Left forelimb (tissue), 1 donor: ENCODE results near the gene COL28A1.

ENCODE experiments used
- DNase-seq: peaks from one replicate; pipeline ENCODE4 v3.0.0-alpha.2; 2018; ENCODE audit warnings: low spot score

The COL28A1 gene

GRCh38 chr7:7535691-7536090 lies at the start of gene COL28A1:
Gene COL28A1 (minus strand): TSS chr7:7535873. CDS start chr7:7532875, 2,998 bp downstream.
- no peak for DNase-seq

- no peak for DNase-seq
These were observed 49.0 kb upstream of the COL28A1 start for GRCh38 chr7:7584653-7585052.

- no peak for DNase-seq
These were observed 48.1 kb upstream of the COL28A1 start for GRCh38 chr7:7583731-7584130.

DNA sequence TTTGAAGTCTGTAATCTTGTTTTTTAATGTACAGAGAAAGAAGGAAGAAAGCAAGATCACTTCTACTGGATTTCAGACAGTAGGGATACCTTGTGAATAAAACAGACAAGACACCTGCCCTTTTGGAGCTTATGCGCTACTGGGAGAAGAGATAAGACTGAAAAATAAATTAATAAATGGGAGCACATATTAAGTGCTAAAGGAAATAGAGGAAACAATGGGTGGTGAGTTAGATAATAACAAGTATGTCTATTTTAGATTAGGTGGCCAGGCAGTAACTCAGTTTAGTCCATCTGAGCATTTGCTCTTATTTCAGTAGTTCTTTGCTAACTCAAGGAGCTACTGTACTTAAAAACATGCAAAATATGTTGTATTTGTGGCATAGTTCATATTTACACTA lies 46.9 kb upstream of the COL28A1 start:
- no peak for DNase-seq

DNA sequence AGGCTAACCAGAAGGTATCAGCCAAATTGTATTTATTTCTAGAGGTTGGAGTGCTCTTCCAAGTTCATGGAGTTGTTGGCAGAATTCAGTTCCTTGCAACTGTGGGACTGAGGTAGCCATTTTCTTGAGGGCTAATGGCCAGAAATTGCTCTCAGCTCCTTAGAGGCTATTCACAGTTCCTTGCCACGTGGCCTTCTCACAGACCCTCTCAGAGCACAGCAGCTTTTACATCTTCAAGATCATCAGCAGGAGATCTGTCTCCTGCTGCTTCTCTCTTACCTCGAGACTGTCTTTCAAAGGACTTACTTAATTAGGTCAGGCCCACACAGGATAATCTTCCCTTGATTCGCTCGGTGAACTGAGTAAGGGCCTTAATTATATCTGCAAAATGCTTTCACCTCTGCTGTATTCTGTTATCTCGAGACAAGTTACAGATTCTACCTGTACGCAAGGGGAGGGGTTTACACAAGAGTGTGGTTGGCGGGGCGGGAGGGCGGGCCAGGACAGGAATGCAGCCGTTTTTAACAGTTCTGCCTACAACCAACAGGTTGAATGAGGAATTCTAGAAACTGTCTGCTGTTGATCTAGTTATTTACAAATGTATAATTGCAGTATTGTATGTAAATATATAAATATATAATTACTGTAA lies 46.0 kb upstream of the COL28A1 start:
- DNase-seq = no peak

DNA sequence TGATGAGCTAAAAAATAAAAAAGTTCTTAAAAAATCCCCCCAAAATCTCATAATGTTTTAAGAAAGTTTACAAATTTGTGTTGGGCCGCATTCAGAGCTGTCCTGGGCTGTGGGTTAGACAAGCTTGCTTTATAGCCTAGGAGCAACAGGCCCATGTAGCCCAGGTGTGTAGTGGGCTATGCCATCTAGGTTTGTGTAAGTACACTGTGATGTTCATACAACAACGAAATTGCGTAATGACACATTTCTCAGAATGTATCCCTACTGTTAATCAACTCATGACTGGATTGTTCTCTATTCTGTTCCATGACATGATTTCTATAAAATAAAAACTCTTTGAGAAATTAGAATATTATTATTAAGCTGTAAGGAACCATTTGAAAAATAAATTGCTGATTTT lies 44.0 kb upstream of the COL28A1 start:
- no peak for DNase-seq

- no peak for DNase-seq
These were observed 42.2 kb upstream of the COL28A1 start for GRCh38 chr7:7577888-7578287.

DNA sequence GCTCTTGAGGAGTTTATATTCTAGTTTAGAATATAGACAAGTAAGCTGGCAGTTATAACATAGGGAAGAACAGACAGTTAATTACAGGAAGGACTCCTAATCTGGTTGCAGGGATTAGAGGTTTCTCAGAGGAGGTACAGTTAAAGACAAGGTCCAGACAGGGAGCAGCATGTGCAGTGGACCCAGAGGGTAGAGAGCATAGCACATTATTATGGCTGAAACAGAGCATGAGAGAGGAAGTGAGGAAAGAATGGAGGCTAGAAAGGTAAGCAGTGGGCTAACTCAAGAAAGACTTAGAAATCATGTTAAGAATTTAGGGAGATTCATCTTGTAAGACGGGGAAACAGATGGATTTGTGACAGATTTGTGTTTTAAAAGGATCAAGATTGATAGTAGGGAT lies 40.7 kb upstream of the COL28A1 start:
- no peak for DNase-seq

DNA sequence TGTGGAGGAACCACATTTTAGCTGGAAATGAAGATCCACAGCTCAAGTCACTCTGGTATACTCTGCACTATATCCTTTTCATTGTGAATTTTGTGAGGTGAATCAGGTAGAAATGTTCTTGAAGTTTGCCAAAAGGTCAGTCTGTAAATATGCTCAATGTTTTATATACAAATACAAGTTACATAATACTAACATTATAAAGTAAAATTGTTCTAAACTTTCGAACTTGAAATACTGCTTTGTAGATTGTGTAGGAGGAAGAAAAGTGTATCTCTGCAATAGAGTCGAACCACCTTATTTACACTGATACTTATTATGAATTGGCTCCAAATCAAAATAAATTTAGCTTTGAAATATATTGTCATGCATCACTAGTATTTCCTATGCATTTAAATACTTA lies 38.0 kb upstream of the COL28A1 start:
- DNase-seq = no peak

DNA sequence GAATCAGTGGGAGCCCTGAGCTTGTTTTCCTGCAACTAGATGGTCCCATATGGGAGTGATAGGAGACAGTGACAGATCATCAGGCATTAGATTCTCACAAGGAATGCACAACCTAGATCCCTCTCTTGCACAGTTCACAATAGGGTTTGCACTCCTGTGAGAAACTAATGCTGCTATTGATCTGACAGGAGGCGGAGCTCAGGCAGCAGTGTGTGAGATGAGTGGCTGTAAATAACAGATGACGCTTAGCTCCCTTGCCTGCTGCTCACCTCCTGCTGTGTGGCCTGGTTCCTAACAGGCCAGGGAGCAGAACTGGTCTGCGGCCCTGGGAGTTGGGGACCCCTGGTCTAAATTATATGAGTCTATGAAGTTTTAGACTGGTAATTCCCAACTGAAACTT lies 34.9 kb upstream of the COL28A1 start:
- no peak for DNase-seq

DNA sequence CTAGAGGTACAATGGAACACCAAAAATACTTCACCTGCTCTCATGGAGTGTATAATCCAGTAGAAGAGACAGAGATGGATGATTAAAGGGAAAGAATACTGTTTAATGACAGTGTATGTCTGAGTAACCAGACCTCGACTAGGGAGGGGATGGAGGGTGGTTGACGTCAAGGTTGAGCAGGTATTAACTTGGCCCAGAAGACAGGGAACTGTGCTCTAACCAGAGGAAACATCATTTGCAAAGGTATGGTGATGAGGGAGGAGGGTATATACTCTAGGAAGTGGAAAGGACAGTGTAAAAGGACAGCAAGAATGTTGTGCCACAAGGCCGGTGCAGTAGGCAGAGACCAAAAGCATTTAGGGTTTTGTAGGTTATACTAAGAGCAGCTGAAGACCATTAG lies 33.9 kb upstream of the COL28A1 start:
- DNase-seq = no peak

DNA sequence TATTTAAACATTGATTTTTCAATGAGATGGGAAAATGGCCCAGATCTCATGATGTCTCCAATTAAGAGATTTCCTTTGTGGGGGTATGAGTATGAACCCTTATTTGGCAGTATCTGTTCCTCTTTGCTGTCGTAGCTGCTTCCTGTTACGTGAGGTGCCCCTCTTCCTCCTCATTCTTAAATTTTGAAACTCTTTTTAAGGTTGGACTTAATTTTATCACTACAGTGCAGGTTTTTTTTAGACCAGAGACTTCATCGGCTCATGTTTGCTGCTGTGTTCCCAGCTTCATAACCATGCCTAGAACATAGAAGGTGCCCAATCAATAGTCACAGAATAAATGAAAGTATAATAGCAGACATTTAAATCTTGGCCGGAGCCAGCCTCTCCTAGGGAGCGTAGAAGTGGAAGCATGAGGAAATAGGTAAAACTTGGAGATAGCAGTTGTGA lies 33.4 kb upstream of the COL28A1 start:
- DNase-seq = no peak

- DNase-seq = no peak
These were observed 32.9 kb upstream of the COL28A1 start for GRCh38 chr7:7568553-7568952.

DNA sequence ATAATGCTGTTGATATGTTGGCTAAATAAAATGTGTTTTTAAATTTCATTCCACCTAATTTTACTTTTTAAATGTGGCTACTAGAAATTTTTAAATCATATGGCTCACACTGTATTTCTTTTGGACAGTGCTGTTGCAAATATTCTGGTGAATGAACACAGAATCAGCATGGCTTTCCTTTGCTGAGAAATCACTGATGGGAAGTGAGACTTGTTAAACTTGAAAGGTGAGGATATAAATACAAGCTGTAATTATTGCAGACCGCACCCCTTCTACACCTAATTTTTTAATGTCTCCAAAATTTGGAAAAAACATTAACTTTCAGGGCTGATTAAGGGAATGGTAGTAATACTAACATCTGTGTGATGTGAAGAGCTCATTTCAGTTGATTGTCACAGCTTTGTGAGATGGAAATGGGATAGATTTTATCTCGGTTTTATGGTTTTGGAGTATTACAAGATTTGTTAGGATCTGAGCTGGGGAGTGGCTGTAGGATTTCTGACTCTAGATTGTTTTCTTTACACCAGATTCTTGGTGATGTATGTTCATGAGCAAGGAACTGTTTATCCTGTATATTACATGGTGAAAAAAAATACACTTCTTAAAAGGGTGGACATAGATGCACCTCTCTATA lies 32.3 kb upstream of the COL28A1 start:
- no peak for DNase-seq

DNA sequence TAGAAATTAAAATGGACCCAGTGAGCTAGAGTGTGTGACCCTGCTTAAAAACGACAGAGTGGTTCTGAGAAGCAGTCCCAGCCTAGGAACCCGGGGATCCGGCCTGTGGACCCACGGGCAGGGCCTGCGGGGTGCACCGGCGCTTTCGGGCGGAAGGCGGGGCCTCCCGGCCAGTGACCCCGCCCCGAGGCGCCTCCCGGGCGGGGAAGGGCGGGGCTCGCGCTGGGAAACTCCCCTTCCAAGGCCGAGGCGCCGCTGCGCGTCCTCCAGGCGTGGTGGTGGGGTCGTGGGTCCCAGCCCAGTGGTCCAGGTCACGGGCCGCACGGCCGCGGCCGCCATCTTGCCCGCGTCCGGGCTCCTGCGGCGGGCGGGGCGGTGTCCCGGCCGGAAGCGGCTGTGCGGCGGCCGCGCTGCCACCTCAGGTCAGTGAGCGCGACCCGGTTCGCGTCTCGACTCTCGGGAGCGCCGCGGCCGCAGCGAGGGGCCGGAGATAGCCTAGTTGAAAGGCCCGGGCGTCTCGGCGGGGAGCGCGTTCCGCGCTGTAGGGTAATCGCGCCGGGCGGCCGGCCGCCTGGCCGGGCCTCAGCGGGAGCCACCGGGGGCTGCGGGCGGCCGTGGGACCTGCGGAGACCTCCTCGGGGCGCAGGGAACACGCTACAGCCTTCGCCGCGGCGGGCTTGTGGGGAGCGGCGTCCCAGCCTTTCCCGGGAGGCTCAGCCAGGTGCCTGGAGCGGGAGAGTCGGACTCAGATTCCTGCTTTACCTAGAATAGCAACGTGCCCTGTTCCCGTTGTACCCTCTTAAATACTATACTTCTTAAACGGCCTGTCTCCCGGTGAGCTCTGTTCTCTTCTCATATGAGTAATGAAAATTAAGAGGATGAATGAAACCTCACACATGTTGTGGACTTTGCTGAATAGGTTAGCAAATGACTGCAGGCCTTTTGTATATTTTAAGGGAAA lies 31.3 kb upstream of the COL28A1 start, which contains the start of gene MIOS:
Gene MIOS, plus strand, starts transcription at position 234 of the 961 bp plus-strand sequence. CDS start 5,592 bp downstream, outside the sequence.
- DNase-seq = peak; percentile 89

DNA sequence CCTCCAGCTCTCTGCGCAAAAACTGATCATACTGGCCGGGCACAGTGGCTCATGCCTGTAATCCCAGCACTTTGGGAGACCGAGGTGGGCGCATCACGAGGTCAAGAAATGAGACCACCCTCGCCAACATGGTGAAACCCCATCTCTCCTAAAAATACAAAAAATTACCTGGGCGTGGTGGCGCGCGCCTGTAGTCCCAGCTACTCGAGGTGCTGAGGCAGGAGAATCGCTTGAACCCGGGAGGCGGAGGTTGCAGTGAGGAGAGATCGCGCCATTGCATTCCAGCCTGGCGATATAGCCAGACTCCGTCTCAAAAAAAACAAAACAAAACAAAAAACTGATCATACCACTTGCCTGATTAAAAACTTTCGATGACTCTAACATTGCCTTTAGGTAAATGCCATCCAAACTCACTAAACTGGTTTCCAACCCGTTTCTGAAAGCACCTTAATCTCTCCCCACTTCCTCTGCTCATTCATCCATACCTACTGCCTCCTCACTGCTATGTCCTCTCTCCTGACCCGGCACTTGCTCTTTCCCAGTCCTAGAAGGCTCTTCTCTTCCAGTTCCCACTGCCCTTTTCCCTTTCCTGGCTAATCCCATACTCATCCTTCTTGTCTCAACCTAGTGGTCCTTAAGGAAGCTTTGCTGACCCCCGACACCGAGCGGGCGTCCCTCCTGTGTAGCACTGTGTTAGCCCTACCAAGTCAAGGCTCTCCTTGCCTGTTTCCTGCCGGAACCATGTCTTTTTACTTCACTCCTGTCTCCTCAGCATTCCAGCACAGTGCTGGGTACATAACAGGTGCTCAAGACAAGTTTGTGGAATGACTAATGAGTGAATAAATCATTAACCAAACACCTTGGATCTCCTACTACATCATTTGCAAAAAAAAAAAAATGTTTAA lies 30.3 kb upstream of the COL28A1 start:
- no peak for DNase-seq

DNA sequence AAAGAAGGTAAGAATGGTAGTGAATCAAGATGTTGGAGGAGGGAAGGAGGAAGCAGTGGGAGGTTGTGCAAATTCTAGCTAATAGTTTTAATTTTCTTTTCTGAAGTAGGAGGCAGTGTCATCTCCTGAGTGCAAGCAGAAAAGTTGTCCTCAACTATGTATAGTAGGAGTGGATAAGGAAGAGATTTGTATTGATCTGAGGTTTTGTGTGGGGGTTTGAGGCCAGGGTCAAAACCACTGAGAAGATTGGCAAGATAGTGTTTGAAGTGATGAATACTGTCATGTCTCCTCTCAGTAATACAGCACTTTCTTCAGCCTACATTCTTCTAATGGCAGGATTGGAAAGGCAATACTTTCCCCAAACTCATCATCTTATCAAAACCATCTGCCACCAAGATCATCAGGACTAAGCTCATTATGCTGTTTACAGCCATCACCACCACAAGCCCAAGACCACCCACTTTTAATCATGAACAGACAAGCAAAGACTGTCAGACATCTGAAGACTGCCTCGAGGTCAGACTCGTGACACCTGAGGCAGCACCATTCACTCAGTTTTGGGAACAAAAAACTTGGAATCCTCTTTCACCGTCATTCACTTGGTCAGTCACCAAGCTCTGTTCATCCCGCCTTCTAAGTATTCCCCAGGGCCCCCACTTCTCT lies 29.5 kb upstream of the COL28A1 start:
- no peak for DNase-seq

GRCh38 chr7:7564323-7564780 lies 28.7 kb upstream of the COL28A1 start:
- no peak for DNase-seq

- DNase-seq = no peak
These were observed 28.1 kb upstream of the COL28A1 start for GRCh38 chr7:7563813-7564212.

- DNase-seq = no peak
These were observed 27.6 kb upstream of the COL28A1 start for GRCh38 chr7:7563269-7563668.

DNA sequence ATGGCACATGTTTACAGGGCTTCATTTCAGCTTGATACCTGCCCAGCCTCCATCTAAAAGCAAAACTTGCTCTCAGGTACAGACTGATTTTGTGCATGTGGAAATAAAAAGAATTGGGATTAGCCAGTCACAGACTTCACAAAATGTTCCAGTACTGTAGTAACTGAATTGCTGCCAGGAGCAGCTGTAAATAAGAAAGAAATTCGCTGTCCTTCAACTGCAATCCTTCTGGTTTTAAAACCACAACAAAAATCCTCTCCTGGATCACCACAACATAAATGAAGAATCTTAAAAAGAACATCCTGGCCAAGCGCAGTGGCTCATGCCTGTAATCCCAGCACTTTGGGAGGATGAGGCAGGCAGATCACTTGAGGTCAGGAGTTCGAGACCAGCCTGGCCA lies 27.1 kb upstream of the COL28A1 start:
- DNase-seq = no peak
